Measurements from ENCODE around the gene NCL. TPM values are rescaled to one million over a fixed set of nuclear protein-coding genes. Genes with fewer than 3 reads are reported as not detected.

The NCL gene
- total and polyA plus RNA-seq, 2 of the 13 experiments (the other 11 are each of a cell fraction or from before 2014, with no cell fraction given) = 105 to 779 TPM

- ATAC-seq (no peak), DNase-seq (ENCODE audit: low spot score) (no peak), FAIRE-seq (no peak)
- Histone ChIP-seq H3K27ac (ENCODE audit: extremely low read length, insufficient read depth, low read length) (no peak overlapping the region), H3K9ac (ENCODE audit: insufficient read depth, low read depth, low read length) (no peak overlapping the region), H3K4me1 (ENCODE audit: insufficient read depth, low read length) (peaks cover 61% of the 10 kb centered on the region), H3K4me2 (ENCODE audit: low read depth, low read length) (peak overlapping the region; percentile 88), H3K36me3 (replicated peaks in 1 of 2; ENCODE audit: control insufficient read depth in 1 of 2, insufficient read depth in 2 of 2, low read length in 2 of 2) (peaks cover 39 to 67% of the 10 kb centered on the region in 2 experiments), H3K79me2 (ENCODE audit: insufficient read depth, low read length) (peaks cover 61% of the 10 kb centered on the region), H4K20me1 (ENCODE audit: insufficient read depth, low read length) (peaks cover 70% of the 10 kb centered on the region), H3K9me3 (ENCODE audit: low read length) (no peaks in the 10 kb centered on the region), H3K4me3 (replicated peaks in 1 of 3; ENCODE audit: insufficient read depth in 1 of 3, low read depth in 2 of 3, low read length in 3 of 3) (peak overlapping the region in 1 of 3 experiments; percentile 7; a peak in 1 of 6 replicates), H2AFZ (ENCODE audit: low read length) (no peak overlapping the region), H3K27me3 (ENCODE audit: control insufficient read depth in 1 of 2, insufficient read depth in 2 of 2, low read length in 2 of 2) (no peaks in the 10 kb centered on the region; a peak in 1 of 5 replicates)
- POLR2A ChIA-PET = interaction anchor here (1.7 kb wide), 1 partner anchor 9 kb away, joined by 4 read pairs; no protein-coding TSS in a partner anchor
- WGBS (ENCODE audit: low lambda C conversion rate) = 91% methylated on average over 8 of the region's 8 CpGs
- in situ Hi-C loops (cut with HindIII; ENCODE audit: extremely low pct_ligation_motif_present, low pct_unique_long_range_greater_than_20kb) = no loop called here
- CTCF ChIA-PET (ENCODE audit: low intra/inter-chr PET ratio, low total read pairs) = no interaction called here
- intact Hi-C loops (cut with micrococcal nuclease; ENCODE audit: unreplicated experiment) = loop anchor here (5.0 kb wide), 2 partner anchors 251 to 409 kb away; no protein-coding TSS in a partner anchor
- 0 out of 2 replicates have a peak, but pooled peaks have one; percentile 48 for TF ChIP-seq ZNF782 (CRISPR knock-in tag; IDR thresholded peaks at IDR 0.05; ENCODE audit: borderline replicate concordance)
- TF ChIP-seq PBX3 (CRISPR knock-in tag; IDR thresholded peaks at IDR 0.05; ENCODE audit: borderline replicate concordance) = no peak
- 0 out of 2 replicates have a peak, but pooled peaks have one; percentile 24 for TF ChIP-seq ZNF891 (CRISPR knock-in tag; IDR thresholded peaks at IDR 0.05)
- TF ChIP-seq POLR2G (IDR thresholded peaks at IDR 0.05; ENCODE audit: low read depth, low read length) = peak; percentile 50; the same call in 1 of the 2 replicates
- TF ChIP-seq SETDB1 (CRISPR knock-in tag; IDR thresholded peaks at IDR 0.05; ENCODE audit: borderline replicate concordance) = no peak
- no peak for TF ChIP-seq KLF13 (CRISPR knock-in tag; IDR thresholded peaks at IDR 0.05)
- no peak for TF ChIP-seq JUN (CRISPR knock-in tag; IDR thresholded peaks at IDR 0.05)
- TF ChIP-seq, protein P1, sequence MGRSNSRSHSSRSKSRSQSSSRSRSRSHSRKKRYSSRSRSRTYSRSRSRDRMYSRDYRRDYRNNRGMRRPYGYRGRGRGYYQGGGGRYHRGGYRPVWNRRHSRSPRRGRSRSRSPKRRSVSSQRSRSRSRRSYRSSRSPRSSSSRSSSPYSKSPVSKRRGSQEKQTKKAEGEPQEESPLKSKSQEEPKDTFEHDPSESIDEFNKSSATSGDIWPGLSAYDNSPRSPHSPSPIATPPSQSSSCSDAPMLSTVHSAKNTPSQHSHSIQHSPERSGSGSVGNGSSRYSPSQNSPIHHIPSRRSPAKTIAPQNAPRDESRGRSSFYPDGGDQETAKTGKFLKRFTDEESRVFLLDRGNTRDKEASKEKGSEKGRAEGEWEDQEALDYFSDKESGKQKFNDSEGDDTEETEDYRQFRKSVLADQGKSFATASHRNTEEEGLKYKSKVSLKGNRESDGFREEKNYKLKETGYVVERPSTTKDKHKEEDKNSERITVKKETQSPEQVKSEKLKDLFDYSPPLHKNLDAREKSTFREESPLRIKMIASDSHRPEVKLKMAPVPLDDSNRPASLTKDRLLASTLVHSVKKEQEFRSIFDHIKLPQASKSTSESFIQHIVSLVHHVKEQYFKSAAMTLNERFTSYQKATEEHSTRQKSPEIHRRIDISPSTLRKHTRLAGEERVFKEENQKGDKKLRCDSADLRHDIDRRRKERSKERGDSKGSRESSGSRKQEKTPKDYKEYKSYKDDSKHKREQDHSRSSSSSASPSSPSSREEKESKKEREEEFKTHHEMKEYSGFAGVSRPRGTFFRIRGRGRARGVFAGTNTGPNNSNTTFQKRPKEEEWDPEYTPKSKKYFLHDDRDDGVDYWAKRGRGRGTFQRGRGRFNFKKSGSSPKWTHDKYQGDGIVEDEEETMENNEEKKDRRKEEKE (IDR thresholded peaks at IDR 0.05) = no peak
- TF ChIP-seq WIZ (CRISPR knock-in tag; IDR thresholded peaks at IDR 0.05) = no peak
- TF ChIP-seq, protein P2, sequence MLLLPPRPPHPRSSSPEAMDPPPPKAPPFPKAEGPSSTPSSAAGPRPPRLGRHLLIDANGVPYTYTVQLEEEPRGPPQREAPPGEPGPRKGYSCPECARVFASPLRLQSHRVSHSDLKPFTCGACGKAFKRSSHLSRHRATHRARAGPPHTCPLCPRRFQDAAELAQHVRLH (CRISPR knock-in tag; IDR thresholded peaks at IDR 0.05; ENCODE audit: borderline replicate concordance, low read depth) = no peak
- TF ChIP-seq ZNF207 (IDR thresholded peaks at IDR 0.05; ENCODE audit: borderline replicate concordance) = 0 out of 2 replicates have a peak, but pooled peaks have one; percentile 85
- no peak for TF ChIP-seq BATF2 (CRISPR knock-in tag; IDR thresholded peaks at IDR 0.05)
- peak; percentile 44 for TF ChIP-seq RBM22 (optimal IDR thresholded peaks at IDR 0.05; ENCODE audit: low read length)
- peak; percentile 20; the same call in 1 of the 2 replicates for TF ChIP-seq PAF1 (CRISPR knock-in tag; IDR thresholded peaks at IDR 0.05)
- BruUV-seq (replicated peaks) = no TSS peak
Measured at GRCh38 chr2:231461516-231461971, 2.7 kb downstream of the NCL start.

Data from HepG2 (cell line).